PC-3 (cell line): ENCODE results near the gene EXOG. TPM values are rescaled to one million over a fixed set of nuclear protein-coding genes. Genes with fewer than 3 reads are reported as not detected.

Source experiments
- ATAC-seq: fragments of 200-7000 bp; cut with Tn5 transposase; 2 replicates; pipeline ENCODE4 v1.9.1; 2020; ENCODE audit warnings: mild to moderate bottlenecking, moderate library complexity
- BruUV-seq: library from RNA; stranded (reverse); fragments of 400-500 nt; replicated peaks from 2 replicates; lab custom pipeline; 2021; lab: Mats Ljungman, UMichigan
- CTCF ChIA-PET: fragments of 300-600 bp; sonication (Branson Sonifier 250); formaldehyde crosslinking; loops from one replicate; lab custom pipeline; 2022; ENCODE audit warnings: antibody characterized with exemption; lab: Charles Lee
- POLR2A ChIA-PET: fragments of 300-600 bp; sonication (Branson Sonifier 250); formaldehyde crosslinking; loops from one replicate; lab custom pipeline; 2022; ENCODE audit warnings: antibody characterized with exemption; ENCODE audit not compliant: unreplicated experiment; lab: Charles Lee
- DNase-seq: peaks from one replicate; pipeline ENCODE4 v3.0.0-alpha.2; 2015
- H2AFZ ChIP-seq: fragments of 300-600 bp; sonication (generic); 2 replicates; pipeline ENCODE4 v1.6.0; 2016; ENCODE audit warnings: antibody characterized with exemption, low read length
- H3F3A ChIP-seq: fragments of 300-600 bp; sonication (generic); one replicate; pipeline ENCODE4 v1.6.0; 2017; ENCODE audit warnings: antibody characterized with exemption, low read length, control low read depth, mild to moderate bottlenecking; ENCODE audit not compliant: unreplicated experiment
- H3K27ac ChIP-seq: fragments of 300-600 bp; sonication (generic); 2 replicates; pipeline ENCODE4 v1.5.1; 2016; ENCODE audit warnings: mild to moderate bottlenecking, low read length
- H3K27me3 ChIP-seq: fragments of 300-600 bp; sonication (generic); 2 replicates; pipeline ENCODE4 v1.6.1; 2016; ENCODE audit warnings: low read length, mixed read lengths
- H3K36me3 ChIP-seq: fragments of 300-600 bp; sonication (generic); 2 replicates; pipeline ENCODE4 v1.6.1; 2016; ENCODE audit warnings: low read depth, mixed run types, low read length, mixed read lengths
- H3K4me1 ChIP-seq: fragments of 300-600 bp; sonication (generic); 2 replicates; pipeline ENCODE4 v1.5.1; 2016; ENCODE audit warnings: low read length; ENCODE audit not compliant: insufficient read depth
- H3K4me2 ChIP-seq: fragments of 300-600 bp; sonication (generic); 2 replicates; pipeline ENCODE4 v1.6.0; 2016; ENCODE audit warnings: low read length
- H3K4me3 ChIP-seq: fragments of 300-600 bp; sonication (generic); 2 replicates; pipeline ENCODE4 v1.5.1; 2016; ENCODE audit warnings: mild to moderate bottlenecking, low read length, mixed read lengths
- H3K79me2 ChIP-seq: fragments of 300-600 bp; sonication (generic); 2 replicates; pipeline ENCODE4 v1.6.1; 2017; ENCODE audit warnings: low read length, mixed read lengths
- H3K9ac ChIP-seq: fragments of 300-600 bp; sonication (generic); 2 replicates; pipeline ENCODE4 v1.6.0; 2016; ENCODE audit warnings: mild to moderate bottlenecking, low read length
- H3K9me2 ChIP-seq: fragments of 300-600 bp; sonication (generic); replicated peaks from 2 replicates; pipeline ENCODE4 v1.6.1; 2016; ENCODE audit warnings: mixed run types, low read length, mixed read lengths
- H3K9me3 ChIP-seq: fragments of 300-600 bp; sonication (generic); 2 replicates; pipeline ENCODE4 v1.6.1; 2016; ENCODE audit warnings: low read length, mixed read lengths
- H4K20me1 ChIP-seq: fragments of 300-600 bp; sonication (generic); 2 replicates; pipeline ENCODE4 v1.6.1; 2016; ENCODE audit warnings: low read length, mixed read lengths
- EZH2 ChIP-seq: fragments of 300-600 bp; sonication (generic); IDR thresholded peaks from one replicate; pipeline ENCODE4 v1.6.1; 2017; ENCODE audit warnings: antibody characterized with exemption, mild to moderate bottlenecking, low read length; ENCODE audit not compliant: unreplicated experiment
- EZH2phosphoT487 ChIP-seq: fragments of 300-600 bp; sonication (generic); IDR thresholded peaks from 2 replicates; pipeline ENCODE4 v1.6.1; 2018; ENCODE audit warnings: mild to moderate bottlenecking, antibody characterized with exemption, low read length, borderline replicate concordance
- intact Hi-C: fragments of 100-400 bp; cut with micrococcal nuclease; formaldehyde crosslinking; loops from 2 replicates; pipeline ENCODE4 v1.9.0; 2023
- total RNA-seq: library from RNA; depleted of rRNA; stranded (reverse); fragments of >200 nt; gene quantifications from 2 replicates; pipeline ENCODE4 v1.2.3, GENCODE V29; 2014
- TF ChIP-seq, protein P1 (sequence below): fragments of 300-600 bp; sonication (generic); conservative IDR thresholded peaks from 2 replicates; pipeline ENCODE4 v1.5.1; 2017; ENCODE audit warnings: antibody characterized with exemption, low read depth, mild to moderate bottlenecking, low read length

EXOG gene
- total RNA-seq, 1 experiment from 2014 or later, result 10.0 TPM

DNA sequence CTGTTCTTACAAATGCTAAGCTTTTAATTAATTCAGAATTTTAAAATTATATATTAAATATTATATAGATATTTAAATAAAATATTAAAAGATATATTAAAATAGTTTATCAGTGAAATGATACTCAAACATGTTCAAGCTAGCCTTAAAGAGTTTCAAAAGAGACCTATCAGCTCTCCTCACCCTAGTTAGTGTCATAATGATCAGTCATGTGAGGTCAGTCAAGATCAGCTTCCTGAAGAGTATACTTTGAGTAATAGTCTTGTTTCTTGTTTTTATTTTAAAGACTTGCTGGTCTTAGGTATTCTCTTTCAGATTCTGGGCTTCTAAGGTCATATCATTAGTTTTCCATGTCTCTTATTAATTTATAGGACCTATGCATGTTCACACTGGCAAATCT, 14.5 kb downstream of the EXOG start:
- Histone ChIP-seq H3K9ac (no peak overlapping the region), H3K4me3 (no peak overlapping the region), H3K27ac (no peak overlapping the region), H3K4me2 (no peak overlapping the region), H3K27me3 (no peaks in the 10 kb centered on the region), H3K79me2 (no peaks in the 10 kb centered on the region), H2AFZ (no peak overlapping the region), H3K9me2 (no peaks in the 10 kb centered on the region), H3K4me1 (no peaks in the 10 kb centered on the region), H3K9me3 (no peaks in the 10 kb centered on the region), H3F3A (no peaks in the 10 kb centered on the region), H4K20me1 (no peaks in the 10 kb centered on the region), H3K36me3 (peaks cover 34% of the 10 kb centered on the region)
- BruUV-seq, result no TSS peak
- ChIA-PET CTCF (no interaction called here), POLR2A (no interaction called here)
- DNase-seq (no peak), ATAC-seq (no peak)
- TF ChIP-seq EZH2 (no peak), EZH2phosphoT487 (no peak)
- TF ChIP-seq, protein P1, sequence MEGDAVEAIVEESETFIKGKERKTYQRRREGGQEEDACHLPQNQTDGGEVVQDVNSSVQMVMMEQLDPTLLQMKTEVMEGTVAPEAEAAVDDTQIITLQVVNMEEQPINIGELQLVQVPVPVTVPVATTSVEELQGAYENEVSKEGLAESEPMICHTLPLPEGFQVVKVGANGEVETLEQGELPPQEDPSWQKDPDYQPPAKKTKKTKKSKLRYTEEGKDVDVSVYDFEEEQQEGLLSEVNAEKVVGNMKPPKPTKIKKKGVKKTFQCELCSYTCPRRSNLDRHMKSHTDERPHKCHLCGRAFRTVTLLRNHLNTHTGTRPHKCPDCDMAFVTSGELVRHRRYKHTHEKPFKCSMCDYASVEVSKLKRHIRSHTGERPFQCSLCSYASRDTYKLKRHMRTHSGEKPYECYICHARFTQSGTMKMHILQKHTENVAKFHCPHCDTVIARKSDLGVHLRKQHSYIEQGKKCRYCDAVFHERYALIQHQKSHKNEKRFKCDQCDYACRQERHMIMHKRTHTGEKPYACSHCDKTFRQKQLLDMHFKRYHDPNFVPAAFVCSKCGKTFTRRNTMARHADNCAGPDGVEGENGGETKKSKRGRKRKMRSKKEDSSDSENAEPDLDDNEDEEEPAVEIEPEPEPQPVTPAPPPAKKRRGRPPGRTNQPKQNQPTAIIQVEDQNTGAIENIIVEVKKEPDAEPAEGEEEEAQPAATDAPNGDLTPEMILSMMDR, result no peak
- intact Hi-C loops, result no loop called here

DNA sequence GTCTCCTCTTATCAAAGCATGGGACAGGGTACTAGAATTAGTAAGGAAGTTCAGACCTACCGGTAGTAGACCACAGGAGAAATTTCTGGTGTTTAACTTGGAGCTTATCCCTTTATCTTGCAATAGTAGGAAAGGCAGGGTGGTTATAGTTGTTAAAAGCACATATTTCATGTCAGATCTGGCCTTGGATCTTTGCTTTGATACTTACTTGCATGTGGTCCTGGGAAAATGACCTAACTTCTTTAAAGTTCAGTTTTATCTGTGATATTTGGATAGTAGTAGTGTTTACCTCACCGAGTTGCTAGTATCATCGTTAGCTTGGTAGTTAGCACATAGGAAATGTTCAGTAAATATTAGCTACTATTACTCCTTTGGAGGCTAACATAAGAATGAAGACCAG, 15.4 kb downstream of the EXOG start:
- Histone ChIP-seq H3K9ac (no peak overlapping the region), H3K36me3 (peaks cover 34% of the 10 kb centered on the region), H3K9me2 (no peaks in the 10 kb centered on the region), H3K4me1 (peaks cover 4% of the 10 kb centered on the region), H3K4me3 (no peak overlapping the region), H3K79me2 (no peaks in the 10 kb centered on the region), H3K4me2 (no peak overlapping the region), H3K27ac (no peak overlapping the region), H3F3A (no peaks in the 10 kb centered on the region), H3K9me3 (no peaks in the 10 kb centered on the region), H3K27me3 (no peaks in the 10 kb centered on the region), H4K20me1 (no peaks in the 10 kb centered on the region), H2AFZ (no peak overlapping the region)
- TF ChIP-seq, protein P1, result no peak
- no peak for TF ChIP-seq EZH2
- TF ChIP-seq EZH2phosphoT487, result no peak
- no TSS peak for BruUV-seq
- no peak for ATAC-seq
- ChIA-PET POLR2A (no interaction called here), CTCF (no interaction called here)
- intact Hi-C loops, result no loop called here
- DNase-seq, result no peak

DNA sequence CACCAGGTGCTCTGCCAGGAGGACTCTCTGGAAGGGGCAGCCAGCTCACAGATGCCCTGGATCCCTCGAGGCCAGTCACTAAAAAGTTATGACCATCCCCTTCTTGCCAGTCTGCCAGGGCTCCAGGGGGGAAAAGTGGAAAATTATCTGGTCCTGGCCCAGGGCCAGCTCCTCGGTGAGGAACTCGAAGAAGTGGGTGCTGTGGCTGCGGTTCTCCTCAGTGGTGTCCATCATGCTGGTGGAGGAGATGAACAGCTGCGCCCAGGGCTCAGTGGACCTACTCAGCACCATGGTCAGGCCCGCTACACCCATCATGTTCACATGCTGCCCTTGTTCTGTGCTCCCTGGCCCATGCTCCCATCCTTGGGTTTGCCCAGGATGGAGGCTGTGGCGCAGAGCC, 19.2 kb downstream of the EXOG start:
- ATAC-seq (no peak), DNase-seq (no peak)
- Histone ChIP-seq H3K9ac (no peak overlapping the region), H2AFZ (no peak overlapping the region), H3K4me3 (no peak overlapping the region), H3K27me3 (no peaks in the 10 kb centered on the region), H3K9me3 (no peaks in the 10 kb centered on the region), H3K4me1 (peaks cover 11% of the 10 kb centered on the region), H3F3A (no peaks in the 10 kb centered on the region), H3K79me2 (no peaks in the 10 kb centered on the region), H3K36me3 (peaks cover 23% of the 10 kb centered on the region), H3K9me2 (no peaks in the 10 kb centered on the region), H3K4me2 (no peak overlapping the region), H4K20me1 (no peaks in the 10 kb centered on the region), H3K27ac (no peak overlapping the region)
- TF ChIP-seq EZH2phosphoT487 (no peak), EZH2 (no peak)
- TF ChIP-seq, protein P1, result no peak
- ChIA-PET POLR2A (no interaction called here), CTCF (no interaction called here)
- BruUV-seq, result no TSS peak
- intact Hi-C loops, result no loop called here
